ENCODE data around the gene TMTC3. TPM values are rescaled to one million over a fixed set of nuclear protein-coding genes. Genes with fewer than 3 reads are reported as not detected.

The TMTC3 gene
- total and polyA plus RNA-seq, 2 experiments from 2014 or later = 17.7 to 53.8 TPM

GRCh38 chr12:88223519-88223918, 81.4 kb downstream of the TMTC3 start (continued):
- TF ChIP-seq, protein P1, sequence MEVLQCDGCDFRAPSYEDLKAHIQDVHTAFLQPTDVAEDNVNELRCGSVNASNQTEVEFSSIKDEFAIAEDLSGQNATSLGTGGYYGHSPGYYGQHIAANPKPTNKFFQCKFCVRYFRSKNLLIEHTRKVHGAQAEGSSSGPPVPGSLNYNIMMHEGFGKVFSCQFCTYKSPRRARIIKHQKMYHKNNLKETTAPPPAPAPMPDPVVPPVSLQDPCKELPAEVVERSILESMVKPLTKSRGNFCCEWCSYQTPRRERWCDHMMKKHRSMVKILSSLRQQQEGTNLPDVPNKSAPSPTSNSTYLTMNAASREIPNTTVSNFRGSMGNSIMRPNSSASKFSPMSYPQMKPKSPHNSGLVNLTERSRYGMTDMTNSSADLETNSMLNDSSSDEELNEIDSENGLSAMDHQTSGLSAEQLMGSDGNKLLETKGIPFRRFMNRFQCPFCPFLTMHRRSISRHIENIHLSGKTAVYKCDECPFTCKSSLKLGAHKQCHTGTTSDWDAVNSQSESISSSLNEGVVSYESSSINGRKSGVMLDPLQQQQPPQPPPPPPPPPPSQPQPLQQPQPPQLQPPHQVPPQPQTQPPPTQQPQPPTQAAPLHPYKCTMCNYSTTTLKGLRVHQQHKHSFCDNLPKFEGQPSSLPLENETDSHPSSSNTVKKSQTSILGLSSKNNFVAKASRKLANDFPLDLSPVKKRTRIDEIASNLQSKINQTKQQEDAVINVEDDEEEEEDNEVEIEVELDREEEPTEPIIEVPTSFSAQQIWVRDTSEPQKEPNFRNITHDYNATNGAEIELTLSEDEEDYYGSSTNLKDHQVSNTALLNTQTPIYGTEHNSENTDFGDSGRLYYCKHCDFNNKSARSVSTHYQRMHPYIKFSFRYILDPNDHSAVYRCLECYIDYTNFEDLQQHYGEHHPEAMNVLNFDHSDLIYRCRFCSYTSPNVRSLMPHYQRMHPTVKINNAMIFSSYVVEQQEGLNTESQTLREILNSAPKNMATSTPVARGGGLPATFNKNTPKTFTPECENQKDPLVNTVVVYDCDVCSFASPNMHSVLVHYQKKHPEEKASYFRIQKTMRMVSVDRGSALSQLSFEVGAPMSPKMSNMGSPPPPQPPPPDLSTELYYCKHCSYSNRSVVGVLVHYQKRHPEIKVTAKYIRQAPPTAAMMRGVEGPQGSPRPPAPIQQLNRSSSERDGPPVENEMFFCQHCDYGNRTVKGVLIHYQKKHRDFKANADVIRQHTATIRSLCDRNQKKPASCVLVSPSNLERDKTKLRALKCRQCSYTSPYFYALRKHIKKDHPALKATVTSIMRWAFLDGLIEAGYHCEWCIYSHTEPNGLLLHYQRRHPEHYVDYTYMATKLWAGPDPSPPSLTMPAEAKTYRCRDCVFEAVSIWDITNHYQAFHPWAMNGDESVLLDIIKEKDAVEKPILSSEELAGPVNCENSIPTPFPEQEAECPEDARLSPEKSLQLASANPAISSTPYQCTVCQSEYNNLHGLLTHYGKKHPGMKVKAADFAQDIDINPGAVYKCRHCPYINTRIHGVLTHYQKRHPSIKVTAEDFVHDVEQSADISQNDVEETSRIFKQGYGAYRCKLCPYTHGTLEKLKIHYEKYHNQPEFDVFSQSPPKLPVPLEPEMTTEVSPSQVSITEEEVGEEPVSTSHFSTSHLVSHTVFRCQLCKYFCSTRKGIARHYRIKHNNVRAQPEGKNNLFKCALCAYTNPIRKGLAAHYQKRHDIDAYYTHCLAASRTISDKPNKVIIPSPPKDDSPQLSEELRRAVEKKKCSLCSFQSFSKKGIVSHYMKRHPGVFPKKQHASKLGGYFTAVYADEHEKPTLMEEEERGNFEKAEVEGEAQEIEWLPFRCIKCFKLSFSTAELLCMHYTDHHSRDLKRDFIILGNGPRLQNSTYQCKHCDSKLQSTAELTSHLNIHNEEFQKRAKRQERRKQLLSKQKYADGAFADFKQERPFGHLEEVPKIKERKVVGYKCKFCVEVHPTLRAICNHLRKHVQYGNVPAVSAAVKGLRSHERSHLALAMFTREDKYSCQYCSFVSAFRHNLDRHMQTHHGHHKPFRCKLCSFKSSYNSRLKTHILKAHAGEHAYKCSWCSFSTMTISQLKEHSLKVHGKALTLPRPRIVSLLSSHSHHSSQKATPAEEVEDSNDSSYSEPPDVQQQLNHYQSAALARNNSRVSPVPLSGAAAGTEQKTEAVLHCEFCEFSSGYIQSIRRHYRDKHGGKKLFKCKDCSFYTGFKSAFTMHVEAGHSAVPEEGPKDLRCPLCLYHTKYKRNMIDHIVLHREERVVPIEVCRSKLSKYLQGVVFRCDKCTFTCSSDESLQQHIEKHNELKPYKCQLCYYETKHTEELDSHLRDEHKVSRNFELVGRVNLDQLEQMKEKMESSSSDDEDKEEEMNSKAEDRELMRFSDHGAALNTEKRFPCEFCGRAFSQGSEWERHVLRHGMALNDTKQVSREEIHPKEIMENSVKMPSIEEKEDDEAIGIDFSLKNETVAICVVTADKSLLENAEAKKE (CRISPR knock-in tag; IDR thresholded peaks at IDR 0.05) = no peak
- no peak for TF ChIP-seq ETS1 (IDR thresholded peaks at IDR 0.05)

DNA sequence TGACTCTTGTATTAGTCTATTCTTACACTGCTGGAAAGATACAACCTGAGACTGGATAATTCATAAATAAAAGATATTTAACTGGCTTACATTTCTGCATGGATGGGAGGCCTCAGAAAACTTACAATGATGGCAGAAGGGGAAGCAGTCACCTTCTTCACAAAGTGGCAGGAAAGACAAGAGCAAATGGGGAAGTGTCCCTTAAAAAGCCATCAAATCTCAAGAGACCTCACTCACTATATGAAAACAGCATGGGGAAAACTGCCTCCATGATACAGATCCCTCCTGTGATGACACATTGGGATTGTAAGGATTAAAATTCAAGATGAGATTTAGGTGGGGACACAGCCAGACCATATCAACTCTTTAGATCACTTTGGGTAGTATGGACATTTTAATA, 83.7 kb downstream of the TMTC3 start:
- Mint-ChIP-seq H3K4me3 (no peak overlapping the region), H3K4me1 (peaks cover 14% of the 10 kb centered on the region), H3K36me3 (ENCODE audit: low read depth) (0 out of 3 replicates have a peak, but pooled peaks cover 2% of the 10 kb centered on the region), H3K27me3 (ENCODE audit: insufficient read depth, low read depth, poor library complexity) (peaks cover 1% of the 10 kb centered on the region), H3K9me3 (peaks cover 9% of the 10 kb centered on the region), H3K27ac (no peak overlapping the region)
- Histone ChIP-seq H3F3A (replicated peaks; ENCODE audit: low read depth) (no peaks in the 10 kb centered on the region), H3K4me3 (no peak overlapping the region), H4K20me1 (replicated peaks; ENCODE audit: insufficient read depth) (no peaks in the 10 kb centered on the region), H3K9me2 (ENCODE audit: insufficient read depth) (peaks cover 10% of the 10 kb centered on the region; the same call in 1 of the 2 replicates), H3K79me2 (replicated peaks; ENCODE audit: insufficient read depth) (no peaks in the 10 kb centered on the region), H3K27ac (ENCODE audit: low read depth) (no peak overlapping the region), H3K27me3 (ENCODE audit: insufficient read depth) (no peaks in the 10 kb centered on the region), H2AFZ (no peak overlapping the region), H3K4me2 (no peak overlapping the region), H3K36me3 (ENCODE audit: insufficient read depth) (no peaks in the 10 kb centered on the region), H3K4me1 (ENCODE audit: insufficient read depth) (peaks cover 21% of the 10 kb centered on the region)
- TF ChIP-seq, protein P1 (CRISPR knock-in tag; IDR thresholded peaks at IDR 0.05) = no peak
- TF ChIP-seq, protein P2, sequence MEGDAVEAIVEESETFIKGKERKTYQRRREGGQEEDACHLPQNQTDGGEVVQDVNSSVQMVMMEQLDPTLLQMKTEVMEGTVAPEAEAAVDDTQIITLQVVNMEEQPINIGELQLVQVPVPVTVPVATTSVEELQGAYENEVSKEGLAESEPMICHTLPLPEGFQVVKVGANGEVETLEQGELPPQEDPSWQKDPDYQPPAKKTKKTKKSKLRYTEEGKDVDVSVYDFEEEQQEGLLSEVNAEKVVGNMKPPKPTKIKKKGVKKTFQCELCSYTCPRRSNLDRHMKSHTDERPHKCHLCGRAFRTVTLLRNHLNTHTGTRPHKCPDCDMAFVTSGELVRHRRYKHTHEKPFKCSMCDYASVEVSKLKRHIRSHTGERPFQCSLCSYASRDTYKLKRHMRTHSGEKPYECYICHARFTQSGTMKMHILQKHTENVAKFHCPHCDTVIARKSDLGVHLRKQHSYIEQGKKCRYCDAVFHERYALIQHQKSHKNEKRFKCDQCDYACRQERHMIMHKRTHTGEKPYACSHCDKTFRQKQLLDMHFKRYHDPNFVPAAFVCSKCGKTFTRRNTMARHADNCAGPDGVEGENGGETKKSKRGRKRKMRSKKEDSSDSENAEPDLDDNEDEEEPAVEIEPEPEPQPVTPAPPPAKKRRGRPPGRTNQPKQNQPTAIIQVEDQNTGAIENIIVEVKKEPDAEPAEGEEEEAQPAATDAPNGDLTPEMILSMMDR (conservative IDR thresholded peaks at IDR 0.05; ENCODE audit: low read depth in 2 of 2) = no peak
- ATAC-seq (no peak), DNase-seq (ENCODE audit: low spot score) (no peak)
